ENCODE results near the gene DPP6.

Gene DPP6

DNA sequence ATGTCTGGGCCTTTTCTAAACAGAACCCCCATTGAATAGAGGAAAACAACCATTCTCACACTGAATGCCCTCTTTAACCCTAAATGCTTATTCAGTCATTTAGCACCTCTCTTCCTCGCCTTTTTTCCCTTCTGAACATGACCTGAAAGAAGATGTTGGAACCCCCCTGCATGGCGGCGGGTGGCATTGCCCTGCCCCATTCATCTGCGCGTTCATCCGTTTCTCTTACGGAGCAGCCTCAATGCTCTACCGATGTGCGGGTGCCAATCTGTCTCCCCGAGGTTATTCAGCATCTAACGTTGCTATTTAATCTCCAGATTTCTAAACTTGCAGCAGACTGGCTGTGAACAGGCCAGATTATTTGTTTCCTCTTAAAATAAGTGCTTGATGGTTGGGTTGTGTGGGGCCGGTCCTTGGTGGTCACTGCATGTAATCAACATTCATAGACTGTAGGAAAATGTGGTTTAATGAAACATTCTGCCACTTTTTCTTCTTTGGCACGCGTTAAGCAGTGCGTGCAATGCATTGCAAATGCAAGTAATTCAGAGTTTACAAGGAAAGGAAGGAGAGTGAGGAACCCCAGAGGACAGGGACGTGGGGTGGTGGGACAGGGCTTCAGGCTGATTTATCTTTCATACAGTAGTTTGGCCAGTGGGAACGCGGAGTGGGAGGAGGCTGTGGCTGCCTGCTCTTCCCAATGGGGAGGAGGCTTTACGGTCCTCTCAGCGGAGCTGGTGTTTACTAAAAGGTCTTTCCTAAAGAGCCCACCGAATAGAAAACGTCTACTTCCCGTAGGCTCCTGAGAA lies 286.7 kb downstream of the DPP6 start:
- no peaks in the 10 kb centered on the region for H3K36me3 ChIP-seq (ENCODE audit: control insufficient read depth, insufficient read depth, low read length)
- H3K27me3 ChIP-seq (ENCODE audit: control insufficient read depth, insufficient read depth, low read length): no peaks in the 10 kb centered on the region
- H3K4me1 ChIP-seq (ENCODE audit: control insufficient read depth, insufficient read depth, low read length): no peaks in the 10 kb centered on the region
- no peaks in the 10 kb centered on the region for H3K9me3 ChIP-seq (ENCODE audit: control insufficient read depth, low read length)
- H3K4me3 ChIP-seq (ENCODE audit: low read length): no peak overlapping the region
- H3K9ac ChIP-seq (ENCODE audit: low read length): no peak overlapping the region

DNA sequence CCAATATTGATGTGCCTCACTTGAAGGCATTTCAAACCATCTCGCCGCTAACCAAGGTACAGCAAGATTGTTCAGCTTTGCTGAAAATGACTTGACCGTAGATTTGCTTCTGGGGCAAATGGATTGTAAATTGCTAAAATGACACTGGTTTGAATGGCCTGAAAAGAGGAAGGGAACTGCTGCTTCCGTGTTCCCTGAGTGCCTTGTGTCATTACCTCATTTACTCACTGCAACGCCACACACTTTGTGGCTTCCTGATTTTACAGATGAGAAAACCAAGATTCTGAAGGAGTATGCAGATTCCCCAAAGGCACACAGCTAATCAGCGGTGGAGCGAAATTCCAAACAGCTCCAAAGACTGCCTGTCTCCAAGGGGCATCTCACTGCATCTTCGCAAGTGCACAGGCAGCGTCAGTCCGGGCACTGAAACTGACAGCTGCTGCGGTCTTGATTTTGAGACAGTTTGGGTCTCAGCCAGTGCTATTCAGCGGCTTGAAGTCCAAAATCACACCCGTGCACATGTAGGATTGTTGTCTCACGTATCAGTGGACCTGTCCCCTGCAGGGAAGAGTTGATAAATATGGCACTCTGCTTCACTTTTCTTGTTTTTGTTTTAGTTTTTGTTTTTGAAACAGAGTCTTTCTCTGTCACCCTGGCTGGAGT lies 290.9 kb downstream of the DPP6 start:
- Histone ChIP-seq H3K4me3 (ENCODE audit: low read length) (no peak overlapping the region), H3K36me3 (ENCODE audit: control insufficient read depth, insufficient read depth, low read length) (no peaks in the 10 kb centered on the region), H3K9me3 (ENCODE audit: control insufficient read depth, low read length) (no peaks in the 10 kb centered on the region), H3K4me1 (ENCODE audit: control insufficient read depth, insufficient read depth, low read length) (no peaks in the 10 kb centered on the region), H3K27me3 (ENCODE audit: control insufficient read depth, insufficient read depth, low read length) (no peaks in the 10 kb centered on the region), H3K9ac (ENCODE audit: low read length) (no peak overlapping the region)

DNA sequence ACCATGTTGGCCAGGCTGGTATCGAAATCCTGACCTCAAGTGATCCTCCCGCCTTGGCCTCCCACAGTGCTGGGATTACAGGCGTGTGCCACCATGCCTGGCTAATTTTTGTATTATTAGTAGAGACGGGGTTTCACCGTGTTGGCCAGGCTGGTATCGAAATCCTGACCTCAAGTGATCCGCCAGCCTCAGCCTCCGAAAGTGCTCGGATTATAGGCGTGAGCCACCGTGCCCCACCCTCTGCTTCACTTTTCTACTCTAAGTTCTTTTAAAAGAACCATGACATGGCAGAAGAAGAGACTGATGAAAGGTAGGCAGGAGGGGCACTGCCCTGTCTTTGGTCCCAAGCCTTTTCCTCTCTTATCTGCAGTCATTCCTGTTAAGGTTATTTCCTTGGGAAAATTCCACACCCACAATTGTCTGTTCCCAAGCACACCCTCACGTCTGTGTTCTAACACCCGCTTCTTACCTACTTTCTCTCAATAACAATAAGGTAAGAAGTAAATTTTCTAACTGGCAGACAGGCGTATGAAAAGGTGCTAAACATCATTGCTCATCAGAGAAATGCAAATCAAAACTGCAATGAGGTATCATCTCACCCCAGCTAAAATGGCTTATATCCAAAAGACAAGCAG lies 291.7 kb downstream of the DPP6 start:
- no peaks in the 10 kb centered on the region for H3K27me3 ChIP-seq (ENCODE audit: control insufficient read depth, insufficient read depth, low read length)
- no peaks in the 10 kb centered on the region for H3K36me3 ChIP-seq (ENCODE audit: control insufficient read depth, insufficient read depth, low read length)
- no peak overlapping the region for H3K4me3 ChIP-seq (ENCODE audit: low read length)
- no peaks in the 10 kb centered on the region for H3K9me3 ChIP-seq (ENCODE audit: control insufficient read depth, low read length)
- H3K4me1 ChIP-seq (ENCODE audit: control insufficient read depth, insufficient read depth, low read length): no peaks in the 10 kb centered on the region
- H3K9ac ChIP-seq (ENCODE audit: low read length): no peak overlapping the region

DNA sequence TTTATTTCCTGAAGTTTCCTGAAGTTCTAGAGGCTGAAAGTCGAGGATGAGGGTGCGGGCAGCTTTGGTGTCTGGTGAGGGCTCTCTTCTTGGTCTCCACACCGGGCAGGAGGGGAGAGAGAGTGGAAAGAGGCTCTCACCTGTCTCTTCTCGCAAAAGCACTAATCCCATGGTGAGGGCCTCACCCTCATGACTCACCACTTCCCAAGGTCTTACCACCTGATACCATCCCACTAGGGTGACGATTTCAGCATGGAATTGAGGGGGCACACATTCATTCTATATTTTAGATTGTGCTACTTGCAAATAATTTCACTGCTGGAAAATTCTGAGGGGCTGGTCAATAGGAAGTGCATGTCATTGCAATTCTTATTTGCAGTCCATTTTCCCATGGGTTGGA lies 292.9 kb downstream of the DPP6 start:
- Histone ChIP-seq H3K9ac (ENCODE audit: low read length) (no peak overlapping the region), H3K27me3 (ENCODE audit: control insufficient read depth, insufficient read depth, low read length) (no peaks in the 10 kb centered on the region), H3K36me3 (ENCODE audit: control insufficient read depth, insufficient read depth, low read length) (no peaks in the 10 kb centered on the region), H3K4me1 (ENCODE audit: control insufficient read depth, insufficient read depth, low read length) (no peaks in the 10 kb centered on the region), H3K4me3 (ENCODE audit: low read length) (no peak overlapping the region), H3K9me3 (ENCODE audit: control insufficient read depth, low read length) (no peaks in the 10 kb centered on the region)

DNA sequence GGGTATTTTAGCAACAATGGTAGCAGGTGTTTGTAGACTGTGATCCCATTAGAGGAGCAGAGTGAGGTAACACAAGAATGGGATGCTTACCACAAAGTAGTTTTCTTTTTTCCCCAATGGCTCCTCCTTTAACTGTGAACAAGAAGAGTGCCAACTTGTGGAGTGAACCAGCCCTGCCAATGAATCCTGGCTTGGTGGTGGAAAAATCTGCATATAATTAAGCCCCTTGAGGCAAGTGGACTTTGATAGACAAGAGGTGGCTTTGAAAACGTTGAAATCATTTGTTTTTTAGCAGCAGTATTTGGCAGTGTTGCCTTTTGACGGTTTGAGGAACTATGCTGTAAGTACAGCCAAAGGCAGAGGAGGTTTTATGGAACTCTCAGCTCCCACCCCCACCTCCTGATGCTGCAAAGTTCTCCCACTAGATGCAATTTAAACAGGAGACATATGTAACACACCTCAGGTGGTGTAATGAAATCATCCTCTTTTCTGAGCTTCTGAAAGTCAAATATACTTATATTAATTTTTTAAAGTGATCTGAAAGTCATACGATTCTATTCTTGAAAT lies 295.6 kb downstream of the DPP6 start:
- H3K4me1 ChIP-seq (ENCODE audit: control insufficient read depth, insufficient read depth, low read length): no peaks in the 10 kb centered on the region
- no peak overlapping the region for H3K9ac ChIP-seq (ENCODE audit: low read length)
- no peaks in the 10 kb centered on the region for H3K9me3 ChIP-seq (ENCODE audit: control insufficient read depth, low read length)
- no peak overlapping the region for H3K4me3 ChIP-seq (ENCODE audit: low read length)
- no peaks in the 10 kb centered on the region for H3K27me3 ChIP-seq (ENCODE audit: control insufficient read depth, insufficient read depth, low read length)
- H3K36me3 ChIP-seq (ENCODE audit: control insufficient read depth, insufficient read depth, low read length): no peaks in the 10 kb centered on the region

DNA sequence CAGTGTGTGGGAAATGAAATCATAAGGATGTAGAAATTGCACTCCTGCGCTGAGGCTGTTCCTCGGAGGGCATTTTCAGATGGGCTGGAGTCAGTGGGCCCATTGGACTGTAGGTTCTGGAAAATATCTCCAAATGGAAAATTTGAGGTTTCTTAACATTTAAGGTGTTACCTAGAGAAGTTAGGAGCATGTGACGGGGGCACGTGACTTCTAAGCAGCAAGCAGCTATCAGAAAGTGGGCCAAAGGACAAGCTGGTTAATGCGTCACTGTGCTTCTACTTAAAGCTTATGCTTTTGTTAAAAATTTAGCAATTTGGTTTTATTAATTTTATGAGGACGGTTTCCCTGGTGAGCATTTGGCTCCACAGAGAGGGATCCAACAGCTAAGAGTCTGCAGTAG lies 298.7 kb downstream of the DPP6 start:
- Histone ChIP-seq H3K9me3 (ENCODE audit: control insufficient read depth, low read length) (no peaks in the 10 kb centered on the region), H3K4me3 (ENCODE audit: low read length) (no peak overlapping the region), H3K9ac (ENCODE audit: low read length) (no peak overlapping the region)

DNA sequence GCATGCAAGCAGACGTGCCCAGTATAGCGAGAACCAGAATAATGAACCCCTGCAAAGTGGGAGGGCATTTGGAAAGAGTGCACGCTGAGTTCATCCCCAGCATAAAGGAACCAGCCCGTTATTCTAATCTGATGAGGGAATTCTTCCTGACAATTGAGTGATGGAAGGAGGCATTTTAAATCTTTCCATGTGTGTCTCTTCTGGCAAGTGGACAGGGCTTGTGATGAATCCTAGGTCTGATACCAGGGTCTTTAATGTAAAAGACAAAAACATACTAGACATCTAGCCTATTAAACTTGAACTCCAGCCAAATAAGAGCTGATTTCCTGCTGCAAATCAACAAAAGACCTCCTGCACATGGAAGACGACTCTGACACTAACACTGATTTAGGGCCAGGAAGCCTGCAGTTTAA lies 301.2 kb downstream of the DPP6 start:
- no peaks in the 10 kb centered on the region for H3K4me1 ChIP-seq (ENCODE audit: control insufficient read depth, insufficient read depth, low read length)
- H3K9ac ChIP-seq (ENCODE audit: low read length): no peak overlapping the region
- no peaks in the 10 kb centered on the region for H3K36me3 ChIP-seq (ENCODE audit: control insufficient read depth, insufficient read depth, low read length)
- no peak overlapping the region for H3K4me3 ChIP-seq (ENCODE audit: low read length)
- H3K9me3 ChIP-seq (ENCODE audit: control insufficient read depth, low read length): no peaks in the 10 kb centered on the region
- no peaks in the 10 kb centered on the region for H3K27me3 ChIP-seq (ENCODE audit: control insufficient read depth, insufficient read depth, low read length)

More for the DNA sequence above, 298.7 kb downstream of the DPP6 start:
- H3K4me1 ChIP-seq (ENCODE audit: control insufficient read depth, insufficient read depth, low read length): no peaks in the 10 kb centered on the region
- no peaks in the 10 kb centered on the region for H3K36me3 ChIP-seq (ENCODE audit: control insufficient read depth, insufficient read depth, low read length)
- no peaks in the 10 kb centered on the region for H3K27me3 ChIP-seq (ENCODE audit: control insufficient read depth, insufficient read depth, low read length)

DNA sequence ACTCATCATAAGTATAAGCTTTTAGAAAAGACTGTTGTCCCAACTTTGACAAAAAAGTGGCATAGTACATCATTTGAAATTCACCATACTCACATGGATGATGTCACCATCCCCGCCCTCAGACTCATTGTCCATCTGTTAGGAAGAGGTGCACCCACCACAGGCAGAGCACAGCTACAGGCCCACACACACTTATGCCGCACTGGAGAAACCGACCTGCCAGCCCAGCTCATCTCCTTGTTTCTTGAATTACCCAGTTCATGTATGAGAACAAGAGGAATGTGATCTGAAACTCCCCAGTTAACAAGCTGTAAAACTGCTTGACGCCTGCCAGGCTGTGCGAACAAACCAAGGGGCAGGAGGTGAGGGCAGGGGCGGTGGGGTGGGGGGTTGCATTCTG lies 312.0 kb downstream of the DPP6 start:
- no peaks in the 10 kb centered on the region for H3K9me3 ChIP-seq (ENCODE audit: control insufficient read depth, low read length)
- no peaks in the 10 kb centered on the region for H3K27me3 ChIP-seq (ENCODE audit: control insufficient read depth, insufficient read depth, low read length)
- H3K4me3 ChIP-seq (ENCODE audit: low read length): no peak overlapping the region
- no peaks in the 10 kb centered on the region for H3K36me3 ChIP-seq (ENCODE audit: control insufficient read depth, insufficient read depth, low read length)
- no peak overlapping the region for H3K9ac ChIP-seq (ENCODE audit: low read length)
- no peaks in the 10 kb centered on the region for H3K4me1 ChIP-seq (ENCODE audit: control insufficient read depth, insufficient read depth, low read length)

DNA sequence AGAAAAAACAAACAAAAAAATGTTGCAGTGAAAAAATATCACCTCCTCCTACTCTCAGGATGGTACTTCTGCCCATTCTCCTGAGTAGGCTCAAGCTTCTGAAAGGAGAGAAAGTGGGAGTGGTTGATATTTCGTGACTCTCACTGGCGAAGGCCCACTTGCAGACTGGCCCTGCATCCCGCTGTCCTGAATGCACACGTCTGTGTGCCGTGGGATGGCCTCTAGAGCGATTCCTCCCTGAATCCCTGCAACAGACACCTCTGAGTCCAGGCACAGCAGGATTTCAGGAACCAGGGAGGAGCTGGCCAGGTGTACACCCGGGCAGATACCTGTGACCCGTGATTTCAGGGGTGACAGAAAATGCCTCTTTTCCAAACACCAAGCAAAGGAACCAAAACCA lies 319.2 kb downstream of the DPP6 start:
- H3K4me1 ChIP-seq (ENCODE audit: control insufficient read depth, insufficient read depth, low read length): no peaks in the 10 kb centered on the region
- H3K36me3 ChIP-seq (ENCODE audit: control insufficient read depth, insufficient read depth, low read length): no peaks in the 10 kb centered on the region
- no peaks in the 10 kb centered on the region for H3K27me3 ChIP-seq (ENCODE audit: control insufficient read depth, insufficient read depth, low read length)
- H3K4me3 ChIP-seq (ENCODE audit: low read length): no peak overlapping the region
- H3K9me3 ChIP-seq (ENCODE audit: control insufficient read depth, low read length): no peaks in the 10 kb centered on the region
- H3K9ac ChIP-seq (ENCODE audit: low read length): no peak overlapping the region

DNA sequence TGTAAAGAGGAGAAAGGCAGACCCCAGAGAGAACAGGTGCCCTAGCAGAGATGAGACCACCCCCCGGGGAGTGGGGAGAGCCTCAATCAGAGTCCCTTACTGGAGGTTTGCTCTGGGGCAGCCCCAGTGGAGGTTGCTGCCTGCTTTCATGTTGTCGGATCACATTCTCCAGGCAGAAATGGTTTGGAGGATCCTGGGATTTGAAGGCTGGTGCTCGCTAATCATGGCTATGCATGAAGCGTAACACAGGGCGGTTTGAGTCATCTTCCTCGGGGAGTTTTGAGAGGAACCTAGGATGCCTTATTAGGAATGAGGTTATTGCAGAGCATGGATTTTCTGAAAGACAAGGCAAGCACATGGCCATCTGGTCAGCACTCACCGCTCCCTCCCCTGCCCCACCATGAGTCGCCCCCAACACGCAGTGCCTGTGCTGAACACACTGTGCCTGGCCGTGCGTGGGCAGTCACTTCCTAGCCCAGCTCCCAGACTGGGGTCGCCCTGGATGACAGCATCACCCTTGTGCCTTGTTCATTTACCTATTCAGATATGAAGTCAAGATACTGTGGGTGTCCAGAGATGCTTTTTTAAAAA lies 319.9 kb downstream of the DPP6 start:
- Histone ChIP-seq H3K36me3 (ENCODE audit: control insufficient read depth, insufficient read depth, low read length) (no peaks in the 10 kb centered on the region), H3K9me3 (ENCODE audit: control insufficient read depth, low read length) (no peaks in the 10 kb centered on the region), H3K4me3 (ENCODE audit: low read length) (no peak overlapping the region), H3K4me1 (ENCODE audit: control insufficient read depth, insufficient read depth, low read length) (no peaks in the 10 kb centered on the region), H3K27me3 (ENCODE audit: control insufficient read depth, insufficient read depth, low read length) (no peaks in the 10 kb centered on the region), H3K9ac (ENCODE audit: low read length) (no peak overlapping the region)

DNA sequence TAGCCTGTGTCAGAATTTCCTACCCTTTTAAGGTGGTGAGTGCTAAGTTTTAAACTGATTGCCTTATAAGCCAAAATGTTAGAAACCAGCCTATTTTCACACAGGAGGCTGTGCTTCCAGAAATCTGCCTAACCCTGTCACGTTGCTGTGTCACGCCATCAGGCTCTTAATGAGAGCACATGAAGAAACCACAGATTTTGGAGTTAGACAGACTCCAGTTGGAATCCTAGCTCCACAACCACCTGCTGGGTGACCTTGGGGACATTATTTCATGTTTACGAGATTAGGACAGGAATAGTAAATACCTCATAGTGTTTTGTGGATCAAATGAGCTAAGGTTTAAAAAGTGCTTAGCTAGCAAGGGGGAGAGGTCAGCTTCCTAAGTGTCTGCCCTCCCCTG lies 321.8 kb downstream of the DPP6 start:
- no peaks in the 10 kb centered on the region for H3K36me3 ChIP-seq (ENCODE audit: control insufficient read depth, insufficient read depth, low read length)
- no peaks in the 10 kb centered on the region for H3K4me1 ChIP-seq (ENCODE audit: control insufficient read depth, insufficient read depth, low read length)
- no peaks in the 10 kb centered on the region for H3K9me3 ChIP-seq (ENCODE audit: control insufficient read depth, low read length)
- no peak overlapping the region for H3K4me3 ChIP-seq (ENCODE audit: low read length)
- no peaks in the 10 kb centered on the region for H3K27me3 ChIP-seq (ENCODE audit: control insufficient read depth, insufficient read depth, low read length)
- H3K9ac ChIP-seq (ENCODE audit: low read length): no peak overlapping the region

DNA sequence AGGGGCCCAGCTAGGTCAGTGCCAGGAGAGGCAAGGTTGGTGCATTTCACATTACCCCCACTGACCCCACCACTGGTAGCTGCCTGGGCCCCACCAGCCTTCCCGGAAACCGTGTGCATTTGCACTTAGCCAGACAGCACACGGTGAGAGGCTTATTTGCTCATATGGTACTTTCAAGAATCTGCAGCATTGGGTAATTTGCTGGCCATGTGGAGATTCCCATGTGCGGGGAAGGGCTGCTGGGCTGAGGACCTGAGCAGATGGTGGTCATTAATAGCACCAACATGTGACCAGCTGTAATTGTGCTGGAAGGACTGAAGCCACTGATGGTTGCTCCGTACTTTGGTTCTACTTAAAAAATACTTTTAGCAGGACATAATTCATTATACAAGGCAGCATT lies 323.8 kb downstream of the DPP6 start:
- Histone ChIP-seq H3K36me3 (ENCODE audit: control insufficient read depth, insufficient read depth, low read length) (no peaks in the 10 kb centered on the region), H3K27me3 (ENCODE audit: control insufficient read depth, insufficient read depth, low read length) (no peaks in the 10 kb centered on the region), H3K4me1 (ENCODE audit: control insufficient read depth, insufficient read depth, low read length) (no peaks in the 10 kb centered on the region), H3K4me3 (ENCODE audit: low read length) (no peak overlapping the region), H3K9ac (ENCODE audit: low read length) (no peak overlapping the region), H3K9me3 (ENCODE audit: control insufficient read depth, low read length) (no peaks in the 10 kb centered on the region)

Measured in mucosa of stomach (tissue), 1 donor.